Measurements from ENCODE around the gene UNC45A.

DNA sequence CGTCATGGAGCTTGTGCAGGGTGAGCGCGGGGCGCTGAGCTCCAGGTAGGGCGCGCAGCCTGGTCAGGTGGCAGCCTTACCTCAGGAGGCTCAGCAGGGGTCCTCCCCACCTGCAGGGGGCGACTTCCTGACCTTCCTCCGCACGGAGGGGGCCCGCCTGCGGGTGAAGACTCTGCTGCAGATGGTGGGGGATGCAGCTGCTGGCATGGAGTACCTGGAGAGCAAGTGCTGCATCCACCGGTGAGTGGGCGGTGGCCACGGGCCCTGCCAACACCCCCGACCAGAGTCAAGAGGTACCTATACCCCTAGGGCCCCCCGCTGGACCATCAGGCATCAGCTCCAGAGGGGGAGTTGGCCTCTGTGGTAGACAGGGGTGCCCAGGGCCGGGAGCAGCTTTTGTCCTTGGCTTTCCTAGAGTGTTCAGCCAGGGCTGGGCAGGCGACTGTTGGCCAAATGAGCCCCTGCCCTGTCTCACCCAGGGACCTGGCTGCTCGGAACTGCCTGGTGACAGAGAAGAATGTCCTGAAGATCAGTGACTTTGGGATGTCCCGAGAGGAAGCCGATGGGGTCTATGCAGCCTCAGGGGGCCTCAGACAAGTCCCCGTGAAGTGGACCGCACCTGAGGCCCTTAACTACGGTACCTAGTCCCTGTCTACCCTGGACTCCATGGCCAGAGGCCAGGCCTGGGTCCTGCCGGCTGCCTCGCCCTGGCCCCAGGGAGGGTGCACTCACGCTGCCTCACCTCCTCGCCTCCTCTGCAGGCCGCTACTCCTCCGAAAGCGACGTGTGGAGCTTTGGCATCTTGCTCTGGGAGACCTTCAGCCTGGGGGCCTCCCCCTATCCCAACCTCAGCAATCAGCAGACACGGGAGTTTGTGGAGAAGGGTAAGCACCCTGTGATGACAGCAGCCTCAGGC lies 41.7 kb upstream of the UNC45A start:
- TF ChIP-seq, protein P1, sequence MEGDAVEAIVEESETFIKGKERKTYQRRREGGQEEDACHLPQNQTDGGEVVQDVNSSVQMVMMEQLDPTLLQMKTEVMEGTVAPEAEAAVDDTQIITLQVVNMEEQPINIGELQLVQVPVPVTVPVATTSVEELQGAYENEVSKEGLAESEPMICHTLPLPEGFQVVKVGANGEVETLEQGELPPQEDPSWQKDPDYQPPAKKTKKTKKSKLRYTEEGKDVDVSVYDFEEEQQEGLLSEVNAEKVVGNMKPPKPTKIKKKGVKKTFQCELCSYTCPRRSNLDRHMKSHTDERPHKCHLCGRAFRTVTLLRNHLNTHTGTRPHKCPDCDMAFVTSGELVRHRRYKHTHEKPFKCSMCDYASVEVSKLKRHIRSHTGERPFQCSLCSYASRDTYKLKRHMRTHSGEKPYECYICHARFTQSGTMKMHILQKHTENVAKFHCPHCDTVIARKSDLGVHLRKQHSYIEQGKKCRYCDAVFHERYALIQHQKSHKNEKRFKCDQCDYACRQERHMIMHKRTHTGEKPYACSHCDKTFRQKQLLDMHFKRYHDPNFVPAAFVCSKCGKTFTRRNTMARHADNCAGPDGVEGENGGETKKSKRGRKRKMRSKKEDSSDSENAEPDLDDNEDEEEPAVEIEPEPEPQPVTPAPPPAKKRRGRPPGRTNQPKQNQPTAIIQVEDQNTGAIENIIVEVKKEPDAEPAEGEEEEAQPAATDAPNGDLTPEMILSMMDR (IDR thresholded peaks at IDR 0.05) = no peak
- TF ChIP-seq POLR2A (IDR thresholded peaks at IDR 0.05) = no peak
- no peak for TF ChIP-seq EP300 (IDR thresholded peaks at IDR 0.05)

Measured in ovary (tissue), 3 donors.